Parathyroid adenoma (tissue), 2 donors: ENCODE results near the gene GPC5.

Experiments
- H2AFZ ChIP-seq: fragments of 300-600 bp; sonication (generic); one replicate; pipeline ENCODE4 v1.7.0; 2017; ENCODE audit warnings: antibody characterized with exemption, mild to moderate bottlenecking
- H3K27ac ChIP-seq: fragments of 300-600 bp; sonication (generic); one replicate; pipeline ENCODE4 v1.7.0; 2017
- H3K27me3 ChIP-seq: fragments of 300-600 bp; sonication (generic); one replicate; pipeline ENCODE4 v1.7.0; 2017; ENCODE audit warnings: low read length; ENCODE audit not compliant: control insufficient read depth, insufficient read depth
- H3K36me3 ChIP-seq: fragments of 300-600 bp; sonication (generic); one replicate; pipeline ENCODE4 v1.7.0; 2017; ENCODE audit warnings: low read length; ENCODE audit not compliant: control insufficient read depth, insufficient read depth
- H3K4me1 ChIP-seq: fragments of 300-600 bp; sonication (generic); one replicate; pipeline ENCODE4 v1.7.0; 2017; ENCODE audit warnings: control low read depth
- H3K4me2 ChIP-seq: fragments of 300-600 bp; sonication (generic); one replicate; pipeline ENCODE4 v1.7.0; 2017; ENCODE audit warnings: low read length
- H3K4me3 ChIP-seq: fragments of 300-600 bp; sonication (generic); one replicate; pipeline ENCODE4 v1.7.0; 2017; ENCODE audit warnings: low read depth, low read length
- H3K79me2 ChIP-seq: fragments of 300-600 bp; sonication (generic); one replicate; pipeline ENCODE4 v1.7.0; 2017; ENCODE audit warnings: control low read depth
- H3K9ac ChIP-seq: fragments of 300-600 bp; sonication (generic); one replicate; pipeline ENCODE4 v1.7.0; 2017; ENCODE audit warnings: mild to moderate bottlenecking
- H3K9me3 ChIP-seq: fragments of 300-600 bp; sonication (generic); one replicate; pipeline ENCODE4 v1.7.0; 2017; ENCODE audit warnings: low read length; ENCODE audit not compliant: control insufficient read depth
- TF ChIP-seq, protein P1 (sequence below): fragments of 300-600 bp; sonication (generic); IDR thresholded peaks from one replicate; pipeline ENCODE4 v1.7.0; 2017; ENCODE audit warnings: antibody characterized with exemption, mild to moderate bottlenecking
- donor health status: primary hyperparathyroidism.

GPC5 gene

DNA sequence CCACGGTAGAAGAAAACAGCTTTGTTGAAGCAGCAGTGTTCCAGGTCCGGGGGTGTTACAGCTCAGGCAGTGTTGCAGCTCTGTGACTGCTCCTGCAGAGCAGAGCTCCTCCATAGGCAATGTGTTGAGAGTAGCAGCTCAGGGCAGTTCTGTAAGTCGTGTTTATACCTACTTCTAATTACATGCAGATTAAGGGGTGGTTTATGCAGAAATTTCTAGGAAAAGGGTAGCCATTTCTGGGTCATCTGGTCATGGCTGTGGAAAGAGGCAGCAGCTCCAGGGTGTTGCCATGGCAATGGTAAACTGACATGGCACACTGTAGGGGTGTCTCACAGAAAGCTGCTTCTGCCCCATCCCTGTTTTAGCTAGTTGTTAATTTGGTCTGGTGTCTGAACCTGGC is 316.4 kb downstream of the GPC5 start:
- H3K4me1 ChIP-seq, result no peaks in the 10 kb centered on the region
- no peaks in the 10 kb centered on the region for H3K27me3 ChIP-seq
- H3K9me3 ChIP-seq, result no peaks in the 10 kb centered on the region
- no peaks in the 10 kb centered on the region for H3K36me3 ChIP-seq
- H3K9ac ChIP-seq, result no peak overlapping the region
- H3K4me3 ChIP-seq, result no peak overlapping the region
- TF ChIP-seq, protein P1, sequence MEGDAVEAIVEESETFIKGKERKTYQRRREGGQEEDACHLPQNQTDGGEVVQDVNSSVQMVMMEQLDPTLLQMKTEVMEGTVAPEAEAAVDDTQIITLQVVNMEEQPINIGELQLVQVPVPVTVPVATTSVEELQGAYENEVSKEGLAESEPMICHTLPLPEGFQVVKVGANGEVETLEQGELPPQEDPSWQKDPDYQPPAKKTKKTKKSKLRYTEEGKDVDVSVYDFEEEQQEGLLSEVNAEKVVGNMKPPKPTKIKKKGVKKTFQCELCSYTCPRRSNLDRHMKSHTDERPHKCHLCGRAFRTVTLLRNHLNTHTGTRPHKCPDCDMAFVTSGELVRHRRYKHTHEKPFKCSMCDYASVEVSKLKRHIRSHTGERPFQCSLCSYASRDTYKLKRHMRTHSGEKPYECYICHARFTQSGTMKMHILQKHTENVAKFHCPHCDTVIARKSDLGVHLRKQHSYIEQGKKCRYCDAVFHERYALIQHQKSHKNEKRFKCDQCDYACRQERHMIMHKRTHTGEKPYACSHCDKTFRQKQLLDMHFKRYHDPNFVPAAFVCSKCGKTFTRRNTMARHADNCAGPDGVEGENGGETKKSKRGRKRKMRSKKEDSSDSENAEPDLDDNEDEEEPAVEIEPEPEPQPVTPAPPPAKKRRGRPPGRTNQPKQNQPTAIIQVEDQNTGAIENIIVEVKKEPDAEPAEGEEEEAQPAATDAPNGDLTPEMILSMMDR, result no peak
- no peaks in the 10 kb centered on the region for H3K79me2 ChIP-seq
- H3K4me2 ChIP-seq, result no peak overlapping the region
- no peak overlapping the region for H2AFZ ChIP-seq
- no peak overlapping the region for H3K27ac ChIP-seq

DNA sequence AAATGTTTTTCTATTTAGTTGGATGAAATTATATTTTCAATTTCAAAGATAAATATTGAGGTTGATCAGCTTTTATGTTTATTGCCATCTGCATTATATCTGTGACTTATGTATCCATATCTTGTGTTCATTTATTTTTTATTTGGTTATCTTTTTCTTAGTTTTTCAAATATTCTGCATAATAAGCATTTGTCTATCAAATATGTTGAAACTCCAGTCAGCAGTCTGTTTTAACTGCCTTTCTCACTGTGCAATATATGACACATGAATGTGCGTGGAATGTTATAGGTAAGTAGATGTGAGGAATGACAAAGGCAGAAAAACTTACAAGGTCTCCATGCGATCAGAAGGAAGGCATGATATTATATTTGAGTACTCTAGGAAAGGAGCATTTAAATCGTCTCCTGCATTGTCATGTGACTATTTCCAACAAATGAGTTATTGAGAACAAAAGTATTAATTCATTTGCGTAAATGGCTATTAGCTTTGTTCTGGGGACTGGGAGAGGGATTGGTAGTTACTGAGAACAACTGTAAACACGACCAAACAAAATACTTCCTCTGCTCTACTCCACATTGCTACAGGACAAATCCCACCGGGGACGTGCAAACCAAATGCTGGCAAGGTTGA is 318.1 kb downstream of the GPC5 start:
- TF ChIP-seq, protein P1, result no peak
- no peaks in the 10 kb centered on the region for H3K9me3 ChIP-seq

DNA sequence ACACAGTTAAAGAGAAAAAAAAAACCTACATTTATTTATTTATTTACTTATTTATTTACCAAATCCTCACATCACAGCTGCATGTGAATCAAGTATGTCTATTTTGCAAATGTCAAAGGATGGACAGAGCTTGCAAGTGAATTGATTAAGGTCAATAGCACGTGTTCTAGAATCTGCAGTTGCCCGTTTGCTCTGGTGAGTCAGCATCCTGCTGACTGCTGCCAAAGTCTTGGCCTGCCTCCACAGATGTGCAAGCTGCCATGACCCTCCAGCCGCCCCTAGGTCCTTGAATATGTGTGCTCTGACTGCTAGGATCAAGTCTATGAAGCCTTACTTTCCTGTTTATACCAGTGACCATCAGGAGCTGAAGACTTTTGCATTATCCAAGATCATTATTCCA is 320.6 kb downstream of the GPC5 start:
- Histone ChIP-seq H3K79me2 (no peaks in the 10 kb centered on the region), H3K4me1 (no peaks in the 10 kb centered on the region), H3K9ac (no peak overlapping the region), H3K9me3 (no peaks in the 10 kb centered on the region), H2AFZ (no peak overlapping the region), H3K4me3 (no peak overlapping the region), H3K27ac (no peak overlapping the region), H3K27me3 (no peaks in the 10 kb centered on the region), H3K4me2 (no peak overlapping the region), H3K36me3 (no peaks in the 10 kb centered on the region)
- TF ChIP-seq, protein P1, result no peak

More for the DNA sequence above, 318.1 kb downstream of the GPC5 start:
- H2AFZ ChIP-seq, result no peak overlapping the region
- H3K4me3 ChIP-seq, result no peak overlapping the region
- no peaks in the 10 kb centered on the region for H3K27me3 ChIP-seq
- H3K27ac ChIP-seq, result no peak overlapping the region
- no peaks in the 10 kb centered on the region for H3K36me3 ChIP-seq
- H3K4me2 ChIP-seq, result no peak overlapping the region
- no peak overlapping the region for H3K9ac ChIP-seq
- no peaks in the 10 kb centered on the region for H3K79me2 ChIP-seq
- no peaks in the 10 kb centered on the region for H3K4me1 ChIP-seq

DNA sequence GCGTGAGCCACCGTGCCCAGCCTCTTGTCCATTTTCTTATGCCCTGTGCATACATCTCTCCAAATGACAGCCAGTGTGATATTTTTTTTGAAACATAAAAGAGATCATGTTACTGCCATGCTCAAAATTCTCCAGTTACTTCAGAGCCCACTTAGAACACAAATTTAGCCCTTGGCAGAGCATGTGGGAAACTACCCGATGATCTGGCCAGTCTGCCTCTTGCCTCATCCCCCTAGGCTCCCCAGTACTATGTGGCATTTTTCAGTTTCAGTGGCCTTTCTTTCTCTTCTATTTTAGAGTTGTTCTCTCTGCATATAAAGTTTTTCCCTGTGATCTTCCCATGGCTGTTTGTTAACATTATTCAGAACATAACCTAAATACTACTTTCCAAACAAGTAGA is 323.0 kb downstream of the GPC5 start:
- H3K36me3 ChIP-seq, result no peaks in the 10 kb centered on the region
- TF ChIP-seq, protein P1, result no peak
- H3K9ac ChIP-seq, result no peak overlapping the region
- no peak overlapping the region for H3K4me2 ChIP-seq
- no peaks in the 10 kb centered on the region for H3K79me2 ChIP-seq
- no peak overlapping the region for H3K27ac ChIP-seq
- no peaks in the 10 kb centered on the region for H3K9me3 ChIP-seq
- H3K4me3 ChIP-seq, result no peak overlapping the region
- no peak overlapping the region for H2AFZ ChIP-seq
- no peaks in the 10 kb centered on the region for H3K27me3 ChIP-seq
- no peaks in the 10 kb centered on the region for H3K4me1 ChIP-seq

DNA sequence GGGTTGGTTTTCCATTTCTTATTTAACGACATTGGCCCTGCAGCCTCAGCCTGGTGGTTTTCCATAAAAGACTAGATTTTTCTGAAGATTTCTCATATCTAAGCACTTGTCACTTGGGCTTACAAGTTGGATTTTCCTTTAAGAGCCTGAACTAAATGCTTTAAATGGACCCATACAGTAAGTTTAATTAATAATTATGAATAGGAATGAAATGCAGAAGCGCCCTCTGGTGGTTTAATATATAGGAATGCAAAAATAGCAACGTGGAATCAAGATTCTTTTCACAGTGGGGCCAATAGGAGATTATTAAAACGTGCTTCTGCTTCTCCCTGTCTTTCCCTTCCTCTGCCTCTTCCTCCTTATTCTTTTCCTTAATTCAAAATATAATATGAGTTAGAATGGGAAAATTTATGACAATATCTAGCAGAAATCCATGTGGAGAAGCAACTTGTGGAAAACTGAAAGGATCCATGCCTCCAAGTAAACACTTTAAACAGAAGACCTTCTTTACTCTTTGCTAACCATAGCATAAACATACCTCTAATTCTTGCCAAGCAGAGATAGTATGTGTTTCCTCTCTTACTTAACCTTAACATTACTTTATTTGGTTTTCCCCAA is 324.0 kb downstream of the GPC5 start:
- H3K27me3 ChIP-seq, result no peaks in the 10 kb centered on the region
- no peak overlapping the region for H3K9ac ChIP-seq
- no peaks in the 10 kb centered on the region for H3K79me2 ChIP-seq
- H3K27ac ChIP-seq, result no peak overlapping the region
- H3K9me3 ChIP-seq, result no peaks in the 10 kb centered on the region
- no peak overlapping the region for H3K4me2 ChIP-seq
- no peaks in the 10 kb centered on the region for H3K36me3 ChIP-seq
- TF ChIP-seq, protein P1, result peak; percentile 32
- H2AFZ ChIP-seq, result no peak overlapping the region
- no peaks in the 10 kb centered on the region for H3K4me1 ChIP-seq
- H3K4me3 ChIP-seq, result no peak overlapping the region
